ENCODE data around the gene RPAP3.
A peak's percentile ranks its signal among the peaks of the same experiment; 100 is the strongest.
"Not testable (repeated sequence)": the region's sequence is repeated elsewhere in the genome, so short reads cannot be mapped to it uniquely, and the experiment has no call there.

The RPAP3 gene

DNA sequence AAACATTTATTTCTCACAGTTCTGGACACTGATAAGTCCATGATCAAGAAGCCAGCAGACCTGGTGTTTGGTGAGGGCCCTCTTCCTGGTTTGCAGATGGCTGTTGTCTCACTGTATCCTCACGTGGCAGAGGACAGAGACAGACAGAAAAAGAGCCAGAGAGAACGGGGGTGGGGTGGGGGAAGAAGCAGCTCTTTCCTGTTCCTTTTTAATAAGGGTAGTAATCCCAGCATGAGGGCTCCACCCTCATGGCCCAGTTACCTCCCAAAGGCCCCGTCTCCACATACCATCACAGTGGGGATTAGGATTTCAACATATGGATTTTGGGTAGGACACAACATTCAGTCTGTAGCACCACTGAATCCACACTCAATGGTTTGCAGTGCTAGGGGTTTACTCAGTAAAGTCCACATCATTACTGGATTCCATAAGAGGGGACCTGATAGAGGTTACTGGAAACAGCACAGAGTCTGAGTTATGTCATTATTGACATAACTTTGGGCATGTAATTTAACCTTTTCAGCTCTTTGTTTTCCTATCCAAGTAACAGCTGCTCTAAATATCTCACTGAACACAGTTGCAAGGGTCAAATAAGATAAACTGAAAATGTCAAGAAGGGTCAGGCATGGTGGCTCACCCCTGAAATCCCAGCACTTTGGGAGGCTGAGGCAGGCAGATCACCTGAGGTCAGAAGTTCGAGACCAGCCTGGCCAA is 53.2 kb downstream of the RPAP3 start:
- no peak for DNase-seq

DNA sequence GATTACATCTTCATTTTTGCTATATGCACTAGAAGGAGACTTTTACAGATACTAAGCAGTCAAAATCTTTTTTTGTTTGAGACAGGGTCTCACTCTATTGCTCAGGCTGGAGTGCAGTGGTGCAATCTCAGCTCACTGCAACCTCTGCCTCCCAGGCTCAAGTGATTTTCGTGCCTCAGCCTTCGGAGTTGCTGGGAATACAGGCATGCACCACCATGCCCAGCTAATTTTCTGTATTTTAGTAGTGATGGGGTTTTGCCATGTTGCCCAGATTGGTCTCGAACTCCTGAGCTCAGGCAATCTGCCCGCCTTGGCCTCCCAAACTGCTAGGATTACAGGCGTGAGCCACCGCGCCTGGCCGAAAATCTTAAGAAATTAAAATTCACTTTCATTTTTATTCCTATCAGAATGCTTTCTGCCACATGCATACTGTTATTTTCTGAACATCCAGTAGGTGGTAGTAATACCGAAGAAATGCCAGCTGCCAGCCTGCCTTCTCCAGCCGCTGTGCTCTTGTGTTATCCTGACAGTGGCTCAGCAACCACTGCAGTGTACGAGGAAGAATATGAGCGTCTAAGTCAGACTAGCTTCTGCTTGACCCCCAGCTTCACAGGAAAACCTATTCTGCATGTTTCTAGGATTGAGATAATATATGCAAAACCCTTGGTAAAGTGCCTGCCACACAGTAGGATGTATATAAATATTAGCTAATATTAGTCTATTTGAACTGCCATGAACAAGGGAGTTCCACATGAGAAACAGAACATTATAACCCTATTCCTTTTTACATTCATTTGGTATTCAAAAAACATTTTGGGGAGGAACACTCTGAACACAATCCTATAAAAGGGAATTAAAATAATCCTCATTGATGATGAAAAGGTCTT is 54.2 kb downstream of the RPAP3 start:
- peak; percentile 38 for DNase-seq

DNA sequence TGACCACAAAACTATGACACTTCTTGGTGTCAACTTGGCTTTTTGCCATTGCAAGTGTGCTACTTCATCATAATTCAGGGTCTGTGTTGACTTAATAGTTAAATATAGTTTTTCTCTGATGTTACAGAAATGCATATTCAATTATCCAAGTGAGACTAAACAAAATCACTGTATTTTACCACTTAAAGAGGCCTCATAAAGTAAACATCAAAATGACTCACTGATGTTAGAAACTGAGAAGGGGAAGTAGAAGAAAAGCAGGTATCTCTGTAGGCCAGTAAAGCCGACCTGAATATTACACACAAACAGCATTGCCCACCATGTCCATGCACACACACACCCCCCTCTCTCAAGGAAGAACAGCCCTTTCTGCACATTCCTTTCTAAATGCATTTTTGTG is 55.4 kb downstream of the RPAP3 start:
- DNase-seq, result no peak

DNA sequence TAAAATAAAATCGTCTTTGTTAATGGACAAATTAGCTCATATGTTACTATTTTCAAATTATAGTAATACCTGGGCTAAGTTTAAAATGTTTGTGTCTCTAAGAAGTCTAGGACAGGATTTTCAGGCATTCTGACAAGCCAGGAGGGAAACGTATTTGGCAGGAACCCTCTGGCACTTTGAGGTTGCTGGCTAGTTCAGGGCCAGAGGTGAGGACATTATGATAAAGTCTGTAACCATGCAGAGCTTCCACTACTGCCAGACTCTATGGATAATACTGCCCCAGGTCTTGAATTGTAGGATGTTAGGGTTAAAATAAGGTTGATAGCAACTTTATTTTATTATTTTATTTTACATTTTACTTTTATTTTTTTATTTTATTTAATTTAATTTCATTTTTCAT is 56.4 kb downstream of the RPAP3 start:
- DNase-seq, result no peak

DNA sequence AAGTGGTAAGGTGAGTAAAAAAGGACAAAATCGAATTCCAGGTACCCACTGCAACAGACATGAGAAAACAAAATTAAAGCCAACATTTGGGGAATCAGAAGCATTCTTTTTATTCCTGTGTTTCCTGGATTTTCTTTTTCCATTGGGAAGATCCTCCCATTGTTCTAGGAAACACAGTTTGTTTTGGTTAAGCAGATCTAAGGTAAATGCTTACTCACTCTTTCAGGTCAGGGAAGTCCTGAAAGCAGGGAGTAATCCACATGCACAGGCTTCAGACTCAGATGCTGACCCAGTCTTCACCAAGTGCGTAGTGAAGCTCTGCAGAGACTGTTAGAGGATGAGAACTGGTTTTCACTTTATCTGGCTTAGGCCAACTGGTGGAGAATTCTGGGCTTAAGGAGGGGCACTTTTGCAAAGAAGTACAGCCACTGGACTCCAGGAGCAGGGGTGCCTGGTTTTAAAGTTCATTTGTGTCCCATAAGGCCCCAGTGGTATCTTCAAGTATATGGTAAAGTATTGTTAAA is 57.7 kb downstream of the RPAP3 start:
- DNase-seq, result no peak

DNA sequence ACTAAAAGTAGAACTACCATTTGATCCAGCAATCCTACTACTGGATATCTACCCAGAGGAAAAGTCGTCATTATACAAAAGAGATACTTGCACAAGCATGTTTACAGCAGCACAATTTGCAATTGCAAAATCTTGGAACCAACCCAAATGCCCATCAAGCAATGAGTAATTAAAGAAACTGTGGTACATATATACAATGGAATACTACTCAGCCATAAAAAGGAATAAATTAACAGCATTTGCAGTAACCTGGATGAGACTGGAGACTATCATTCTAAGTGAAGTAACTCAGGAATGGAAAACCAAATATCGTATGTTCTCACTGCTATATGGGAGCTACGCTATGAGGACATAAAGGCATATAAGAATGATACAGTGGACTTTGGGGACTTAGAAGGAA is 63.5 kb downstream of the RPAP3 start:
- DNase-seq, result not testable (repeated sequence)

DNA sequence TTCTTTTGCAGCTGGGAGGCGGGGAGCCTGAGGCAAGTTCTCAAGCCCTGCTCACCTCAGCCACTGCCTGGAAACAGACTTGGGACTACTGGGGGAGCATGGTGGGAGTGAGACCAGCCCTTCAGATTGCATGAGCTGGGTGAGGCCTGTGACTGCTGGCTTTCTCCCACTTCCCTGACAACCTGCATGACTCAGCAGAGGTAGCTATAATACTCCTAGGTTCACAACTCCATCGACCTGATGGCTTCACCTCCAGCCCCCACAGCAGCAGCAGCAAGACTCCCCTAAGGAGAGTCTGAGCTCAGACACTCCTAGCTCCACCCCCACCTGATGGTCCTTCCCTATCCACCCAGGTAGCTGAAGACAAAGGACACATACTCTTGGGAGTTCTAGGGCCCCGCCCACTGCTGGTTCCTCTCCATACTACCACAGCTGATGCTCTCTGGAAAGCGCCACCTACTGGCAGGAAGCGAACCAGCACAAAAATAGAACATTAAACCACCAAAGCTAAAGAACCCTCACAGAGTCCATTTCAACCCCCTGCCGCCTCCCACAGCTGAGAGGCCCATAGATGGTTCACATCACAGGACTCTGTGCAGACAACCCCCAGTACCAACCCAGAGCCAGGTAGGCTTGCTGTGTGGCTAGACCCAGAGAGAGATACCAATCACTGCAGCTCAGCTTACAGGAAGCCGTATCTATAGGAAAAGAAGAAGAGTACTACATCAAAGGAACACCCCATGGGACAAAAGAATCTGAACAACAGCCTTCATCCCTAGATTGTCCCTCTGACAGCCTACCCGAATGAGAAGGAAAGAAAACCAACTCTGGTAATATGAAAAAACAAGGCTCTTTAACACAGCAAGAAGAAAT is 68.7 kb downstream of the RPAP3 start:
- no peak for DNase-seq

DNA sequence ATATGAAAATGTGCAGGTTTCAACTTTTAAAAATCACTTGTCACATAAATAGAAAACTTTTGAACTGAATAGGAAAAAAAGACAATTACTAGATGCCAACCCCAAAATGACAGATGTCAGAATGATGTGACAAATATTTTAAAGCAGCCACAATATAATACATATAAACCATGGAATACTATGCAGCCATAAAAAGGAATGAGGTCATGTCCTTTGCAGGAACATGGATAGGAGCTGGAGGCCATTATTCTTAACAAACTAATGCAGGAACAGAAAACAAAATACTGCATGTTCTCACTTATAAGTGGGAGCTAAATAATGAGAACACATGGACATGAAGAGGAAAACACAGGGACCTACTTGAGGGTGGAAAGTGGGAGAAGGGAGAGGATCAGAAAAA is 70.1 kb downstream of the RPAP3 start:
- DNase-seq, result not testable (repeated sequence)

DNA sequence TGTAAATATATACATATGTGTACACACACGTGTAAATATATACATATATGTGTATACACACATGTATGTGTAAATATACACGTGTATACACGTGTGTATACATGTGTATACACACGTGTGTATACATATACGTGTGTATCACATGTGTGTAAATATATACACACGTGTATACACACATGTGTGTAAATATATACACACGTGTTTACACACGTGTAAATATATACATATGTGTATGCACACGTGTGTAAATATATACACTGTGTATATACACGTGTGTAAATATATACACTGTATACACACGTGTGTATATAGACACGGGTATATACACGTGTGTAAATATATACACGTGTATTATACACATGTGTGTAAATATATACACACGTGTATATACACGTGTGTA is 71.7 kb downstream of the RPAP3 start:
- DNase-seq, result no peak

DNA sequence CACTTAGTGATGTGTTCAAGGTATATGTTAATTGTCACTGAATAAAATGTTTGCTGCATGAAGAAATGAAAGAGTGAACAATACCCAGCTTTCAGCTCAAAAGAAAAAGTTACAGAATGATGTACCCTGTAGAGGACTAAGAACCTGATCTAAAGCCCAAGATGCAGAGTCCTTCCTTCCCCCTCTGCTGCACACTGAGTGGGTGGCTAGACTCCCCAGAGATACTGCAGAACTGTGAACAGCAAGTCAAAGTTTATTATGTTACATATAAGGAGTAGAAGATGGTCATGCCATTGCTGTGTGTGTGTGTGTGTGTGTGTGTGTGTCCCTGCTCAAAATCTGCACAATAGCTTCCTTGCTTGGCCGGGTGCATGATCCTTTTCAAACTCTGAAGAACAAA is 83.9 kb downstream of the RPAP3 start:
- no peak for DNase-seq

DNA sequence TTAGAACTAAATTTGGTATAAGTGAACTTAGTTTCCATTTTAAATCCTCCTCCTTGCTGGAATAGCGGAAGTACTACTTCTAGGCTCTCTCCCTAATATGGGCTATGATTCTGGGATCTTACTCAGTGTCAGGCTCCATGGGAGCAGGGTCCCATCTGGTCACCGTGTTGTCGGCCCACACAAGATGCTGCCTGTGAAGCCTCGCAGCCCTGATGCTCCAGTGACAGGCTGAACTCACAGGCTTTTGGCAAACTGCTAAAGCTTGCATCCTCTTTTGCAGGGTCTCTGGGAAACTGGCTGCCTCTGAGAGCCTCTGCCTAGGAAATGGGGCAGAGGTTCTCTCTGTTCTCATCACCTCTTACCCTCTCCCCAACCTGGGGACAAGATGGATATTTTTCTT is 88.4 kb downstream of the RPAP3 start:
- no peak for DNase-seq

DNA sequence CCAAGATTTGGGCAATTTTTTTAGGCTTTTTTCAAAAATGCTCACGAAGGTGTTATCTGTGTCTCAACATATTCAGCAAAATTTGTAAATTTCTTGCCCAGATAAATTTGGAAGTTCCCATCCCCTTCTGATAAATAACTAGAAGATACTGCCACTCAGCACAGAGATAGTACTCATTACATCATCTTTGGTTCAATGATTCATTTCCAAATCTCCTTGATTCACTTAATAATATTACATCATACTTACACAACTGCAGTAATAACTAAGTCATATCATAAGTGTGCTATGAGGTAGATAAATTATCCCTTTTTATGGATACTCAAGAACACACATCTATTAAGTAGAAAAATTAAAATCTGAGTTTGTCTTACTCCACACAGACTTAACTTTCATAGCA is 89.4 kb downstream of the RPAP3 start:
- DNase-seq, result no peak

DNA sequence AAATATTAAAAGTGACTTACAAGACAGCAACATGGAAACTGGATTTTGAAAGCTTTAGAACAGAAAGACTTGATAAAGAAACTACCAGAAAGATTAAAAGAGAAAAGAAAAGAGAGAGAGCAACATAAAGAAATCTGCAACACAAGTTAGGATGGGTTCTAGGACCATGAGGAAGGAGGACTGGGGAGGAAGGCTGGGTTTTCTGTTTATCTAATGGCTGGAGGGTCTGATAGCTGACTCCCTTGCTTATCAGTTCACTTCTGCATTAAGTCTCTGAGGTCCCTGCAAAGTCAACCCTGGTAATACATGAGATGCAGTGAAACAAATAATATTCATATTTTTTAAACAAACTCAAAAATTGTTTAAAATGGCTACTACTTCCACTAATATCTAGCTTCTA is 90.1 kb downstream of the RPAP3 start:
- no peak for DNase-seq

DNA sequence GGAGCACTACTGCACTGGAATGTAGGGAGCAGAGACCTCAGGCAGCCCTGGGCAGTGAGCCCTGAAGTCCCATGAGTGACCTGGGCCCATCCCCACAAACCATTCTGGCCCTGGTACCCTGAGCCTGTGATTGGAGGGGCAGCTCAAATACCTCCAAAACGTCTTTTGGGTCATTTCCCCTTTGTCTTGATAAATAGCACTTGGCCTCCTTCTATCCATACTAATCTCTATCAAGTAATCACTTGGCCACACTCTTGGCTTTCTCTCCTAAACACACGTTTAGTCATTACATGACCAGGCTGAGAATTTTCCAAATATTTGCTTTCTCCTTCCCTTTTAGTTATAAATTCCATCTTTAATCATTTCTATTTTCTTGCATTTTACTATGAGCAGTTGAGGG is 91.3 kb downstream of the RPAP3 start:
- DNase-seq, result no peak

DNA sequence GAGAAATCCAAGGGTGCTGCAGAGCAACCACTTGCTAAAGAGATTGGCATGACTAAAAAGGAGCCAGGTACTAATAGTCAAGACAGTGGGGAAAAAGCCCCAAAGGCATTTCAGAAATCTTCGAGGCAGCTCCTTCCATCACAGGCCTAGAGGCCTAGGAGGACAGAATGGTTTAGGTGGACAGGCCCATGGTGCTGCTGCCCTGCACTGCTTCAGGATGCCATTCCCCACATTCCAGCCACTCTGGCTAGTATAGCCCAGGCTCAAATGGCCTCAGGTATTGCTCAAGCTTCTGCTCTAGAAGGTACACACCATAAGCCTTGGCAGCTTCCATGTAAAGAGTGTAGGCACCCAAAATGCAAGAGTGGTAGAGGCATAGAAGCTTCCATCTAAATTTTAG is 92.9 kb downstream of the RPAP3 start:
- DNase-seq, result no peak

DNA sequence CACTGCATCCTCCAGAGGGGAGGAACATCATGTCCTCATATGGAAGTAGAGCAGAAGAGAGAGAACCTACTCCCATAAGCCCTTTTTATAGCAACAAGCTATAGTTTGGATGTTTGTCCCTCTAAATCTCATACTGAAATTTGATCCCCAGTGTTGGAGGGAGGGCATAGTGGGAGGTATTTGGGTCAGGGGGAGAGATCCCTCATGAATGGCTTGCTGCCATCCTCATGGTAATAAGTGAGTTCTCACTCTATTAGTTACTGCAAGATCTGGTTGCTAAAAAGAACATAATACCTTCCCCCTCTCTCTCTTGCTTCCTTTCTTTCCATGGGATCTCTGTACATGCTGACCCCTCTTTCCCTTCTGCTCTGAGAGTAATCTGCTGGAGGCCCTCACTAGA is 93.9 kb downstream of the RPAP3 start:
- DNase-seq, result no peak
